ENCODE results near the gene ABCB6.
"Not testable (repeated sequence)": the region's sequence is repeated elsewhere in the genome, so short reads cannot be mapped to it uniquely, and the experiment has no call there.

The ABCB6 gene

DNA sequence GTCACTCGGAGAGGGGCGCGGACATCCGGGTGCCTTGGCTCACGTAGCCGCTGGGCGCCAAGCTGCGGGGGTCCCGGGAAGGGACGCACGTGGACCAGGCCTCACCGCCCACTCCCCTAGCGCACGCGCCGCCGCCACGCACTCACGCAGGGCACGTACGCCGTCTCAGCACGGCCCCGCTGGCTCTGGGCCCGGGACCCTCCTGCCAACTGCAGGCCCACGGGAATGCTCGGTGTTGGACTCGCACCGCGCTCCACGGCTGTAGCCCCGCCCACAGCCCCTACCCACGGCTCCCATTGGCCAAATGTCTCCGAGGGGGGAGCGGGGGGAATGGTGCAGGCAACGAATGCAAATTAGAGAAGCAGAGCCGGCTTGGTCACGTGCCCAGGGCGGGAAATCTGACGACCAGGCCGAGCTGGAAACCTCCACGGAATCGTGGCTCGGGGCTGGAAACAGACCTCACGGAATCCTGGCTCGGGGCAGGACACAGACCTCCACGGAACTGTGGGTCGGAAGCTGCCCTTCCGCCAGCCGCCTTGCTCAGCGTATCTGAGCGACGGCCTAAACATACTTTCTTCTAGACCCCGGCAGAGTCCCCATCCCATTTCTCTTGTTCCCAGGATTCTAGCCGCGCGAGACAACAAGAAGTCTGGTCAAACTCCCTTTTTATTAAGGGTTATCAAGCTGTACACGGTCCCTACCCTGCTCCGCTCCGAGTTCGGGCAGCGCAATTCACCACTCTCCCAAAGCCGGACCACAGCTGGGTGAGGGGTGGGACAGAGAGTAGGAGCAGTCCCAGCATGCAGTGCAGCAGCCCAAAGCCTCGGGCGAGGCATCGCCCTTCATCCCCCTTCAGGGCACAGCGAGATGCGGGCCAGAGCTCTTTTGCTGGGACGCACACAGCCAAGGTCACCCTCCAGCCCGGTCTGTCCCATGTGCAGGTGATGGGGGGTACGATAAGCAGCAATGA lies at the start of gene ABCB6:
Gene ABCB6 (minus strand): TSS at position 227 of the 970 bp plus-strand sequence. CDS start 285 bp downstream, outside the sequence.
- peak; percentile 83 for DNase-seq (ENCODE audit: low read depth)

DNA sequence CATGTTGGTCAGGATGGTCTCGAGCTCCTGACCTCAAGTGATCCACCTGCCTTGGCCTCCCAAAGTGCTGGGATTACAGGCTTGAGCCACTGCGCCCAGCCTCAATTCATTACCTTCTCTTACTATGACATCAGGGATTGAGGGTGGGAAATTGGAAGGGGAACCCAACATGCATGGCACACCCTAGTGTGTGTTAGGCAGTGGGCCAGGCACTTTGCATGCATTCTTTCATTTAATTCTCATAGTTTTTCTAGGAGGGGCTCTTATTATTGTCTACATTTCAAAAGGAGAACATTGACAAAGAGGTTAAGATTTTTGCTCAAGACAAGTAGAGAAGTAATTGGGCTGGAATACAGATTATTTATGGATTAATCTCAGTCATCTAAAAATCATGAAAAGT lies 49.5 kb upstream of the ABCB6 start:
- DNase-seq (ENCODE audit: low read depth): no peak

DNA sequence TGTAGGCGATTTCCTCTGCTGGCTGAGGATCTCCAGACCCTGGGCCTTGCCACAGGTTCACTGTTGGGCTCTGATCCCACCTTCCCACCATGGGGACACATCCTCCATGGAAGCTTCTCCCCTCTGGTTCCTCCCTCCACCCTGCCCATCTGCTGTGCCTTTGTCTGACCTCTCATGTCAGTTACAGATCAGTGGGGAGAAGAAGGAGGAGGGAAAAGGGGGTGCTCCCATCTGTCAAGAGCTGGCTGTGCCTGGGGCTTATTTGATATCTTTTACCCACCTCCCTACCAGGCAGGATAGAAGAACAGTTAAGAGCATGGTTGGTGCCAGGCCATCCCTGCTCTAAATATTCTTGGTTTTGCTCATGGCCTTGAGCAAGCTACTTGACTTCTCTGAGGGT lies 48.1 kb upstream of the ABCB6 start:
- DNase-seq (ENCODE audit: low read depth): no peak

DNA sequence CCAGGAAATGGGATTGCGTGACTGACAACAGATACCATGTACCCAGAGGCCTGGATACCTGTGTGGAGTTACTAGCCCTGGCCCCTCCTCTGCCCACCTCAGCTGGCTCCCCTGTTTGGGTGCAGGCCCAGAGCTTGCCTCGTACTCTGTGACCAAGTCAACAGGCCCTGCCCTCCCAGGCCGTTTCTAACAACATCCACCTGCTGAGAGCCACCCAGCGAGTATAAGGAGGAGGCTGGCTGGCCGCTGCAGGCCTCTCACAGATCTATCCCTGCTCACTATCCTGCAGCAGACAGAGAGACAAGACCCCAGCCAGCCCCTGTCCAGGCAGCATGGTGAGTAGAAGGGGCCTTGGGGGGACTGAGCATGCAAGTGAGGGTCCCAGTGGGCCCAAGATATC lies 47.5 kb upstream of the ABCB6 start:
- no peak for DNase-seq (ENCODE audit: low read depth)

DNA sequence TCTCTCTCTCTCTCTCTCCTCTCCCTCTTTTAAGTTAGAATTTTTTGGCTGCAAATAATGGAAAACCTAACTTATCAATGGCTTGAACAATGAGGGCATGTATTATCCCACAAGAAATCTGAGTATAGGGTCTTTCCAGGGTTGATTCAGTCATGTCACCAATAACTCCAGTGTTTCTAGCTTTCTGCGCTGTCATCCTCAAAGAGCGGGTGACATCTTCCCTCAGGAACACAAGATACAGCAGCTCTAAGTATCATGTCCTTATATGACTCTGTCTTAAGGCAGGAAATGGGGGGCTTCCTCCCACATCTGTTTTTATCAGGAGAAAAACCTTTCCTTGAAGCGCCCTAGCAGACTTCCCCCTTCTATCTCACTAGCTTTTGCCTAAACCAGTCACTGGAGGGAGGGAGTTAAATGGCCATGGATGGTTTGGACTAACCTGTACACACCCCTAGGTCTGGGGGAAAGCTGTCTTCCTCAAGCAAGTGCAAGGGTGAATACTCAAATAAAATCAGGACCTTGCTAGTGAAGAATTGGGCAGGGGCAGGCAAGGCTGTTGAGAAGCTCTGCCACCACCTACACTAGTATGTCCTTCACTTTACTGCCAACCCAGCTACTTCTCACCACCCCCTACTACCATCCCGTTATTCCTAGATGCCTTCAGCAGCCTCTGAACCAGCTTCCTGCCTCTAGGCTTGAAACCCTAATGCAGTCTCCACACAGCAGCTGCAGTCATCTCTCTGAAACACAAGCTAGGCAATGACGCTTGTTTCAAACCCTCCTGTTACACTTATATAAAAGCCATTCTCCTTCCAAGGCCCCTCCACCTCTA lies 42.5 kb upstream of the ABCB6 start:
- no peak for DNase-seq (ENCODE audit: low read depth)

DNA sequence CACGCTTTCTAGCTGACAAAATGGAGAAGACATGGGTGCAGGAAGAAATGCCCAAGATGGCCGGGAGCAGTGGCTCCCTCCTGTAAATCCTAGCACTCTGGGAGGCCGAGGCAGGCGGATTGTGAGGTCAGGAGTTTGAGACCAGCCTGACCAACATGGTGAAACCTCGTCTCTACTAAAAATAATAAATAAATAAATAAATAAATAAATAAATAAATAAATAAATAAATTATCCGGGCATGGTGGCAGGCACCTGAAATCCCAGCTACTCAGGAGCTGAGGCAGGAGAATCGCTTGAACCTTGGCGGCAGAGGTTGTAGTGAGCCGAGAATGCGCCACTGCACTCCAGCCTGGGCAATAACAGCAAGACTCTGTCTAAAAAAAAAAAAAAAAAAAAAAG lies 40.2 kb upstream of the ABCB6 start:
- not testable (repeated sequence) for DNase-seq (ENCODE audit: low read depth)

DNA sequence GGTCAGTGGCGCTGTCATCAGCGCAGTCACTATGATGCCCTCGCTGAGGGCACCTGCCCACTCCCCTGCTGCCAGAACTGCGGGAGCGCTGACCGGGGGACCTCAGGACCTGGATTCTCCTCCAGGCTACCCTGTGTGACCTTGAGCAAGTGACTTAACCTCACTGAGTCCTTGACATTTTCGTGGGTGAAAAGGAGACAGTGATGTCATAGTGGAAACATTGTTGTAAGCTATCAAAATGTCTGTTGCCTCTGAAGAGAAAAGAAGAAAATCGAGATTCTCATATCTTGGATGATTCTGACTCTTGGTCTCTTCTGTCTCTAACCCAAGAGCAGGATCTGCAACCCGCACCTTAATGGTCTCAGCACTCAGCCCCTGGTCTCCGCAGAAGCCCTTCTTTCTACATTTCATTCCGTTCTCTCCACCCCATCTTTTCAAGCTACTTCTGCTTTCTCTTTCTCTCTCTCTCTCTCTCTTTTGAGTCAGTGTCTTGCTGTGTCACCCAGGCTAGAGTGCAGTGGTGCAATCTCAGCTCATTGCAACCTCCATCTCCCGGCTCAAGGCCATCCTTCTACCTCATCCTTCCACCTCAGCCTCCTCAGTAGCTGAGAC lies 35.9 kb upstream of the ABCB6 start:
- no peak for DNase-seq (ENCODE audit: low read depth)

DNA sequence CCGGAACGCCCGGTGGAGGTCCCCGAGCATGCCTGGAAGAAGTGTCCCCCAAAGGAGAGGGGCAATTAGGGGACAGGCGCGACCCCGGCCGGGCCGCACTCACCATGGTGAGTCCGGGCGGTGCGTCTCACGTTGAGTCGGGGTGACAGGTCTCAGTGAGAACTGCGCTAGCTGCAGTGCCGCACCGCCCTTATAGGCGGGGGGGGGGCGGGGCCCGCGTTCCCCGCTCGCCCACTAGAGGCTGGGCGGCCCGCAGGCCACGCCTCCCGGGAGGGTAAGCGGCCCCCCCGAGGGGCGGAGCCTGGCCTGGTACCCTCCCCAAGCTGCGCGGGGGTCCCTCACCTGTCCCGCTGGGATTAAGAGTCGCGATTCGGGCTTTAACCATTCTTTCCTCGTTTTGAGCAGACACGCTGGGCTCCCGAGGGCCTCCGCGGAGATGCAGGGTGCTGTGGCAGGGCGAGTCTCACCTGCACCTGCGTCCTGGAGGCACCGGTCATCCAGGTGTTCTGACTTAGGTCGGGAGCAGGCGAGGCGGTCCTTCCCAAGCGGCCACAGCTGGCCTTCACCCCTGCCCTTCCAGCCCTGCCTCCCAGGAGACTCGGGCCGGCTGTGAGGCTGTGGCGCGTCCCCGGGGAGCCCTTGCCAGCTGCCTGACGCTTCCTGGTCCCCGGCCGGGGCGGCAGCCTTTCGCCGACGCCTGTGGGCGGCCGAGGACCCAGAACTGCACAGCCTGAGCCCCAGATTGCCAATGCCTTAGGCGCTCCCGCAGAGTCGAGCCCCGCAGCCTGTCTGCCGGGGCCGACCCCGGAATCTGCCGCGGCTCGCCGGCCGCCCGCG lies 35.2 kb upstream of the ABCB6 start, which contains the start of gene TUBA4A:
Gene TUBA4A (minus strand): TSS at position 166 of the 837 bp plus-strand sequence. CDS start 60 bp downstream, at position 106.
- DNase-seq (ENCODE audit: low read depth): peak; percentile 85

DNA sequence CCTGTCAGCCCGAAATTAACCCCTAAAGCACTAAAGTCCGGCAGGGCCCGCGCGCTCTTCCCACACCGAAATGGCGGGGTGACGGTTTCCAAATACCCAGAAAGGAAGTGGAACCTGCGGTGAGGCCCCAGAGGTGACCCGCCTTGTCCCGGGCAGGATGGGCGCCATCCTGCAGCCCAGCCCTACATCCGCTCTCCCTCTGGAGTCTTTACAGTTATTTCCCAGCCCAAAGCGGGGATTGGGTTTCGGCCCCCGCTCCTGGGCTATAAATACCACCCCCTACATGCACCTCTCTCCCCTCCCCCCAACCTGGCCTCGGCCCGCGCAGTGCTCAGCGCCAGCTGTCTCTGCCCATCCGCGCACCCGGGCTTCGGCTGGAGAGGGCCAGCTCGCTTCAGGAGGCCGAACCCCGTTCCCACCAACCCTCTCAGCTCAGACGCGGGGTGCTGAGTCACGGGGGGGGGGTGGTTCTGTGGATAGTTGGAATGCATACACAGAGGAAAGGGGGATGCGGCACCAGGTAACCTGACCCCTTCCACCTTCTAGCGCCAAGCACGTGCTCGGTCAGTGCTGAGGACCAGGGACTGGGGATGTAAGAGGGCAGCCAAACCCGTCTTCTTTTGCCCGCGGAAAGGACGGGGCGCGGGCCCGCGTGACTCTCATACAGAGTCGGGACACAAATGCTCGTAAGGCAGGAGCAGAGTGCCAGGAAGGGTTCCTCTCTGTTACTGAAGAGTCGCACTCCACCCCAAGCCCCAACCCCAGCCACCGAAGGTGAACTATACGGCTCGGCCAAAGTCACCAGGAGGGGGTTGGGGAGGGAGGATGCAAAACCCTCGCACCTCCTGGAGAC lies 34.4 kb upstream of the ABCB6 start, which contains the start of gene TUBA4B:
Gene TUBA4B (plus strand): TSS at position 344 of the 853 bp plus-strand sequence. CDS start 165 bp downstream, at position 509.
- DNase-seq (ENCODE audit: low read depth): no peak

DNA sequence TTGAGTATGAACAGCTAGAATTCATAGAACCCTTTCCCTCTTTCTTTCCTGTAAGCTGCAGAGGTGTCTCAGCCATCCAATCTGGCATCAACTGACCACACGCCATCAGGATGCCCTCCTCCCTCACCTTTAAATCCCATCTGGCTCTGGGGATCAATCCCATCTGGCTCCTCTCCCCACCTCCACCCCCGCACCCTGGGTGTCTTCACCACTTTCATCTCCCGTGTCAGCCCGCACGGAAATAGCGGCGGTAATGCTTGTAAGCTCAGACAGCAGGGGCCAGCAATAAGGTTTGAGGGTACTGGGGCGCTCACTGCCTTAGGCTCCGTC lies 33.8 kb upstream of the ABCB6 start:
- no peak for DNase-seq (ENCODE audit: low read depth)

DNA sequence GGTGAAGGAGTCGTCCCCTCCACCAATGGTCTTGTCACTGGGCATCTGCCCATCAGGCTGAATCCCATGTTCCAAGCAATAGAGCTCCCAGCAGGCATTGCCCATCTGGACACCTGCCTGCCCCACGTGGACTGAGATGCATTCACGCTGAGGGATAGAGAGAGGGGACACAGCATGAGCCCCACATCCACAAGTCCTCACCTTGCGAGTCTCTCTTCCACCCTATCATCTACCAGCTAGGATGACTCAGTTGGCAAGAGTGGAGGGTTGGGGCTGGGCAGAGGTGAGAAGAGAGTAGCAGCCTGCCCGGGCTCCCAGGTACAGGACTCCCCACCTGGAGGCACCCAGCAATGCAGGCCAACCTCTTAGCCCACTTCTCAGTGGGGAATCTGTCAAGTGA lies 33.3 kb upstream of the ABCB6 start:
- DNase-seq (ENCODE audit: low read depth): no peak

DNA sequence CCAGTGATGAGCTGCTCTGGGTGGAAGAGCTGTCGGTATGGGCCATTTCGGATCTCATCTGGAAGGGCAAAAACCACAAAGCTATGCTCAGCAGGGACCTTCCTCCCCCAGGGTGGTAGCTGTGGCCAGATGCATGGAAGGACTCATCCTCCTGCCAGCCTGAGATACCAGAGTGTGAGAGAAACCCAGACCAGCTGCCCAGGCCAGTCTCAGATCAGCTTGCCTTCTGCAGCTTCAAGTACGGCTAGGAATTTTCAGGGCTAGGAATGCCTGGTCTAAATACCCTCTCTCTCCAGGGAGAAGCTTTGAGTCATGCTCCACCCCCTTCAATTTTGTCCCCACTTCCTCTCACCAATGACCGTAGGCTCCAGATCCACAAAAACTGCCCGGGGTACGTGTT lies 32.9 kb upstream of the ABCB6 start:
- no peak for DNase-seq (ENCODE audit: low read depth)

DNA sequence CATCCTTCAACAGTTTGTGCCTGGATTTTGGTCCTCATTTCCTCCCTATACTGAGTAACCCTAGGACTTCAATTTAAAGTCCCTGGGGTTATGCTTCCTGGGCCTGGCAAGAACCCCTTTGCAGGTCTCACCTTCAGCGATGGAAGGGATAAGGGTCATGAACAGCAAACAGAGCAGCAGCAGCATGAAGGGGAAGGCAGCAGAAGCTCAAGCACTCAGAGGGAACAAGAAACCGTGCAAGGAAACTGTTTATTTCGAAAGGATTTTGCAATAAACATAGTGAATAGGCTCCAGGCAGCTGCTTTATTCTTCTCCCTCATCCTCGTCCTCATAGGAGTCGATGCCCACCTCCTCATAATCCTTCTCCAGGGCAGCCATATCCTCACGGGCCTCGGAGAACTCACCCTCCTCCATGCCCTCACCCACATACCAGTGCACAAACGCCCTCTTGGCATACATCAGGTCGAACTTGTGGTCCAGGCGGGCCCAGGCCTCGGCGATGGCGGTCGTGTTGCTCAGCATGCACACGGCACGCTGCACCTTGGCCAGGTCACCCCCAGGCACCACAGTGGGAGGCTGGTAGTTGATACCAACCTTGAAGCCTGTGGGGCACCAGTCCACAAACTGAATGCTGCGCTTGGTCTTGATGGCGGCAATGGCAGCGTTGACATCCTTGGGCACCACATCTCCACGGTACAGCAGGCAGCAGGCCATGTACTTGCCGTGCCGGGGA lies 31.5 kb upstream of the ABCB6 start:
- no peak for DNase-seq (ENCODE audit: low read depth)

DNA sequence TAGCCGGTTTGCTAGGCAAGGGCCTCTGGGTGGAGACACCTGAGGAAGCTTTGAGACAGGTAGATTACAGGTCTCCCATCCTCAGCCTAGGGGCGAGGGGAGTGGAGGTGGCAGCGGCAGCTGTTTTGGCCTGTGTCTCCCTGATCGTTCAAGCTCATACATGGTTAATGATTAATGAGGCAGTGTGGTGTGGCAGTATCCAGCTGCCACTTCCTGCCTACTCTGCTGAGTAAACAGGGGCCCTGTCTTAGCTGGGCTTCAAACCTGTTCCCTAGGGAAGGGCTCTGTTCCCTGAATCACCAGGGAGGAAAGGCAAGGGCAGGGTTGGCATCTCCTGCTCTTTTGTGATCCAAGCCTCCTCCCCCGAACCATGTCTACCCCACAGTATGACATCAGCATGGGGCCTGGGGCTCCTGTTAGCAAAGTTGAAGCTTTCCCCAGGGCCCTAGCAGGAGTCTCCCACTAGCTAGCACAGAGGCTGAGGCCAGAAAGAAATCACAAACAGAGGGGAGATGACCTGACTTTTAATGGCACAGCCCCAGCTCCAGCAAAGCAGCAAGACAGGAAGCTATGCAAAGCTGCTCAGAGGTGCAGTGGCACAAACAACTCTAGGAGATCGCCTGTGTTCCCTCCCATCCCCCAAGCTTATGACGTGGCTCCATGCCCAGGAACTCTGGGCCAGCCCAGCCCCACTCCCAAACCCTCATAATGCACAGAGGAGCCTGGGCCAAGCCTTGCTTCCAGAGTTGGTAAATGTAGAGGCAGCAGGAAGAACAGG lies 30.6 kb upstream of the ABCB6 start:
- peak; percentile 61 for DNase-seq (ENCODE audit: low read depth)

DNA sequence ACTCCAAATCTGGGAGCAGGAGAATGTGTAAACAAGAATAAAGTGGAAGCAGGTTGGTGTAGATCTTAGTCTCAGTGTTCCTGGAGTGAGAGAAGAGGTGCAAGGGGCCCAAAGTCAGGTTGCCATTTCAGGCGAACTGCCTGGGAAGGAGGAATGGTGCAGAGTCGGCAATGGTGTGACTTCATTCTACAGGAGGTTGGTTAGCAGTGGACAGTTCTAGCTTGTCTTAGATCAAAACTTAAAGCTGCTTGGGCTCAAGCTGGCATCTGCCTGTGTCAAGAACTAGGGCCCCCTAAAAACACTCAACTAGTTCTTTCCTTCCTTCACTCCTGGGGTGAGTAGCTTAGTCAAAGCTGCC lies 30.1 kb upstream of the ABCB6 start:
- no peak for DNase-seq (ENCODE audit: low read depth)

DNA sequence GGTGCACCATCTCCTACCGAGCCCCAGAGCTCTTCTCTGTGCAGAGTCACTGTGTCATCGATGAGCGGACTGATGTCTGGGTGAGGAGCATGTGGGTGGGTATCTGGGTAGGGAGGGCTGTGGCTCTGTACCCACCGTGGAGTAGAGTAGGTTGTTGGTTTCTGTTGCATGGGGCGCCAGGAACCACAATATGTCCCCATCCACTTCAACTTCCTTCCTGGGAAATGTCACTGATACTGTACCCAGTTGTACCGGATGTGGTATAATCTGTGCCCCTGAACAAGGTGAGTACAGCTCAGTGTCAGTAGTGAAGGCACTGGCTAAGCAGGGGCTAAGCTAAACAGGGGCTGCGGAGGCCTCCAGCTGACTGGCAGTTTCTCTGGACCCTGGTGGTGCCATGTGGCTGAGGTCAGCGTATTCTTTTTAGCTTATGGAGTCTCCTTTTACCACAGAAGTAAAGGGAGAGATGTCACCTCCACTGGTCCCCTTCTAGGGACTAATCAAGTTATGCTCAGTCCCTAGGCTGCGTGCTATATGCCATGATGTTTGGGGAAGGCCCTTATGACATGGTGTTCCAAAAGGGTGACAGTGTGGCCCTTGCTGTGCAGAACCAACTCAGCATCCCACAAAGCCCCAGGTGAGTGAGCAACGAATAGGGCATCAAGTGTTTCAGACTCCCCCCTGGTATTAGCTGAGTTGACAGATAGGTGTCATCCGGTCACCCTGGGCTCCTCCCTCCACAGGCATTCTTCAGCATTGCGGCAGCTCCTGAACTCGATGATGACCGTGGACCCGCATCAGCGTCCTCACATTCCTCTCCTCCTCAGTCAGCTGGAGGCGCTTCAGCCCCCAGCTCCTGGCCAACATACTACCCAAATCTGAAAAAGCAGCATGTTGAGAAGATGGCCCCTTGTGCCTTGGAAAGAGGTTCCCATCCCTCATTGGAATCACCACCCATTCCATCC lies 29.2 kb upstream of the ABCB6 start:
- peak; percentile 73 for DNase-seq (ENCODE audit: low read depth)

DNA sequence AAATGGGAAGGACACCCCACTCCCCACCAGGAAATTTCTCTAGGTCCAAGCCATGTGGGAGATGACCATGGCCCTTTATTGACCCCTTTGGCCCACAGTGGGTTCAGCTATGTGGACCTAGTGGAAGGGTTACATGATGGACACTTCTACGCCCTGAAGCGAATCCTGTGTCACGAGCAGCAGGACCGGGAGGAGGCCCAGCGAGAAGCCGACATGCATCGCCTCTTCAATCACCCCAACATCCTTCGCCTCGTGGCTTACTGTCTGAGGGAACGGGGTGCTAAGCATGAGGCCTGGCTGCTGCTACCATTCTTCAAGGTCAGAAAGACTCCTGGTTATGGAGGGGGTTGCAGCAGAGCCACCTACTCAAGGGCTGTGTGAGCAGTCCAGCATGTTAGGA lies 27.8 kb upstream of the ABCB6 start:
- DNase-seq (ENCODE audit: low read depth): no peak

DNA sequence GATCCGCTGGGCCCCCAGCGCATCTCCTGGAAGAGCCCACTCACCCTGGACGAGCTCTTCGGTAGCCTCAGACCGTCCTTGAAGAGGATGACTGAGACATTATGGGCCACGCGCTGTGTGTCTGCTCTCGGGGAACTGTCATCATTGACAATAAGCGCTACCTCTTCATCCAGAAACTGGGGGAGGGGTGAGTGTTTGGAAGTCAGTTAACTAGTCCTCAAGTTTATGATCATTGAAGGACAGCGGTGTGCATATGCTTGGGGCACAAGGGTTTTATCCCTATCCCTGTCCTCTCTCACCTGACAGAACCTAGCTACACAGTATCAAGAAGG lies 27.1 kb upstream of the ABCB6 start:
- no peak for DNase-seq (ENCODE audit: low read depth)

Data from T-helper 22 cell (primary cell).